Measurements from ENCODE around the gene FBRS. TPM values are rescaled to one million over a fixed set of nuclear protein-coding genes. Genes with fewer than 3 reads are reported as not detected.

Gene FBRS
- total and polyA plus RNA-seq, 2 donors (not counting 3 experiments of a cell fraction or from before 2014, with no cell fraction given): 15.5 to 68.6 TPM

DNA sequence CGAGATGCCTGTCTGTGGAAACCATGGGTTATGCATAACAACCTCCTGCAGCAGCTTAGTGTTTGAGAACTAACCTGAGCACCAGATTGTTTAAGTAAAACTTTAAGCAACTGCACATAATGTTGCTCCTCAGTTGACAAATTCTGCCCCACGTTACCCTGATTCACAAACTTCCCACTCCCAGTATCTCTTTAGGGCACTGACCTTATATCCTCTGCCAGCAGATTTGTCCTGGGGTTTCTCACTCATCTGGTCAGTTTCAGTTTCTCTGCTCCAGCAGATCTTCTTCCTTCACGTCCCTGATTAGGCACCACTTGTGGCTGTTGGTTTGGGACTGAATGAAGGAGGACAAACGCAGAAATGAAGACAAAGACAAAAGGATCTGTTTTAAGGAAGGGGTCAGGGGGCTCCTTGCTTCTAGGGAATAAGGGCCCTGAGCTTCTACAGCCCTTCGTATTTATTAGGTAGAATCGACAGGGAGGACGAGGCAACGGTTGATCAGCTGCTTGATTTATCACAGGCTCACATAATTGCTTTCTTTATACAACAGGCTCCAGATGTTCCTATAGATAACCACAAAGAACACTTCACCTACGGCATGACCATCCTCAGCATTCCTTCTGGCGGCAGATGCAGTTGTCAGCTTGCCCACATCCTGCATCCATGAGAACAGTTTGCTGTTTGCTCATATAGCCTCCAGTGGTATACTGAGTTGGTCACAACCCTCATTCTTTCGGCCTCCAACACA is 34.5 kb upstream of the FBRS start:
- Histone ChIP-seq H3K9me1 (replicated peaks; ENCODE audit: control insufficient read depth, extremely low read depth, insufficient read depth, low read length) (no peaks in the 10 kb centered on the region), H3K4me3 (replicated peaks in 1 of 3; ENCODE audit: insufficient read depth in 1 of 3, low read depth in 1 of 3, low read length in 3 of 3) (no peak overlapping the region), H3K79me2 (ENCODE audit: control insufficient read depth, insufficient read depth, low read length) (no peaks in the 10 kb centered on the region), H3K36me3 (ENCODE audit: control insufficient read depth in 2 of 2, extremely low read depth in 1 of 2, insufficient read depth in 2 of 2, low read length in 2 of 2) (no peaks in the 10 kb centered on the region), H3K27ac (ENCODE audit: insufficient read depth, low read depth, low read length) (no peak overlapping the region), H2AFZ (ENCODE audit: low read depth, low read length) (no peak overlapping the region), H3K9ac (replicated peaks; ENCODE audit: extremely low read depth, insufficient read depth, low read length) (no peak overlapping the region), H4K20me1 (replicated peaks; ENCODE audit: control insufficient read depth, extremely low read depth, insufficient read depth, low read length) (no peaks in the 10 kb centered on the region), H3K4me2 (ENCODE audit: insufficient read depth, low read length) (no peak overlapping the region), H3K27me3 (ENCODE audit: control insufficient read depth in 2 of 2, insufficient read depth in 2 of 2, low read length in 2 of 2) (peaks cover 12% of the 10 kb centered on the region in 2 experiments), H3K9me3 (replicated peaks; ENCODE audit: control insufficient read depth, insufficient read depth, low read length) (no peaks in the 10 kb centered on the region), H3K4me1 (ENCODE audit: control insufficient read depth, extremely low read depth, insufficient read depth, low read length) (no peaks in the 10 kb centered on the region)
- BruUV-seq (replicated peaks): no TSS peak
- dilution Hi-C loops (cut with MboI; ENCODE audit: extremely low pct_ligation_motif_present, low sequenced_read_pairs) (no loop called here), intact Hi-C loops (cut with micrococcal nuclease) (no loop called here)
- ChIA-PET CTCF (interaction anchor here (1.3 to 1.8 kb wide), 2 partner anchors 14 to 25 kb away, joined by 4 read pairs; no protein-coding TSS in a partner anchor), POLR2A (no interaction called here)
- DNase-seq (ENCODE audit: low read depth, low spot score) (no peak), FAIRE-seq (no peak)
- TF ChIP-seq GATA2 (IDR thresholded peaks at IDR 0.05; ENCODE audit: insufficient read depth, insufficient read length, low read depth, low read length) (no peak), POLR2A (IDR thresholded peaks at IDR 0.05; ENCODE audit: low read depth, low read length) (no peak), MYC (IDR thresholded peaks at IDR 0.05; ENCODE audit: low read depth, low read length) (no peak), FOS (IDR thresholded peaks at IDR 0.05; ENCODE audit: borderline replicate concordance, insufficient read depth, low read length) (no peak), JUN (IDR thresholded peaks at IDR 0.05; ENCODE audit: borderline replicate concordance, insufficient read depth, insufficient read length, low read depth) (no peak), POLR2AphosphoS5 (IDR thresholded peaks at IDR 0.05; ENCODE audit: insufficient read depth, low read depth, low read length) (no peak), EZH2 (IDR thresholded peaks at IDR 0.05; ENCODE audit: borderline replicate concordance, low read depth, low read length, severe bottlenecking) (no peak)
- TF ChIP-seq, protein P1, sequence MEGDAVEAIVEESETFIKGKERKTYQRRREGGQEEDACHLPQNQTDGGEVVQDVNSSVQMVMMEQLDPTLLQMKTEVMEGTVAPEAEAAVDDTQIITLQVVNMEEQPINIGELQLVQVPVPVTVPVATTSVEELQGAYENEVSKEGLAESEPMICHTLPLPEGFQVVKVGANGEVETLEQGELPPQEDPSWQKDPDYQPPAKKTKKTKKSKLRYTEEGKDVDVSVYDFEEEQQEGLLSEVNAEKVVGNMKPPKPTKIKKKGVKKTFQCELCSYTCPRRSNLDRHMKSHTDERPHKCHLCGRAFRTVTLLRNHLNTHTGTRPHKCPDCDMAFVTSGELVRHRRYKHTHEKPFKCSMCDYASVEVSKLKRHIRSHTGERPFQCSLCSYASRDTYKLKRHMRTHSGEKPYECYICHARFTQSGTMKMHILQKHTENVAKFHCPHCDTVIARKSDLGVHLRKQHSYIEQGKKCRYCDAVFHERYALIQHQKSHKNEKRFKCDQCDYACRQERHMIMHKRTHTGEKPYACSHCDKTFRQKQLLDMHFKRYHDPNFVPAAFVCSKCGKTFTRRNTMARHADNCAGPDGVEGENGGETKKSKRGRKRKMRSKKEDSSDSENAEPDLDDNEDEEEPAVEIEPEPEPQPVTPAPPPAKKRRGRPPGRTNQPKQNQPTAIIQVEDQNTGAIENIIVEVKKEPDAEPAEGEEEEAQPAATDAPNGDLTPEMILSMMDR (IDR thresholded peaks at IDR 0.05; ENCODE audit: extremely low read depth in 1 of 2, insufficient read depth in 1 of 2, low read depth in 1 of 2, low read length in 2 of 2): no peak
- TF ChIP-seq, protein P2, sequence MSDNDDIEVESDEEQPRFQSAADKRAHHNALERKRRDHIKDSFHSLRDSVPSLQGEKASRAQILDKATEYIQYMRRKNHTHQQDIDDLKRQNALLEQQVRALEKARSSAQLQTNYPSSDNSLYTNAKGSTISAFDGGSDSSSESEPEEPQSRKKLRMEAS (IDR thresholded peaks at IDR 0.05; ENCODE audit: insufficient read depth, insufficient read length): no peak

All from endothelial cell of umbilical vein (primary cell).